Measurements from ENCODE around the gene CAPN10.

DNA sequence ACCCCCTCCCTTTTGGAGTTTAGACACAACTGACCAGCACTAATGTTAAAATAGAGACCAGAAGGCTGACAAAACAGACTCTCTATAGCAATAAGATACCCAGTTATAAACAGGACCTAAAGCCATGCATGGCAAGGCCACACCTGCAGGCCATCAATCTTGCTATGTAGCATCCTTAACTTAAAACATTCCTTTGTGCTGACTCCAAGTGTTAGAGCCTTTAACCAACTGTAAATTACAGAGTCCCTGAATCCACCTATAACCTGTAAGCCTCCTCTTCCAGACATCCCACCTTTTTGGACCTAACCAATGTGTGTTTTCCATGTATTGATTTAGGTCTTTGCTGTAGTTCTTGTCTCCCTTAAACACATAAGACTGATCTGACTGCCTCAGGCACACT is 46.6 kb upstream of the CAPN10 start:
- TF ChIP-seq, protein P1, sequence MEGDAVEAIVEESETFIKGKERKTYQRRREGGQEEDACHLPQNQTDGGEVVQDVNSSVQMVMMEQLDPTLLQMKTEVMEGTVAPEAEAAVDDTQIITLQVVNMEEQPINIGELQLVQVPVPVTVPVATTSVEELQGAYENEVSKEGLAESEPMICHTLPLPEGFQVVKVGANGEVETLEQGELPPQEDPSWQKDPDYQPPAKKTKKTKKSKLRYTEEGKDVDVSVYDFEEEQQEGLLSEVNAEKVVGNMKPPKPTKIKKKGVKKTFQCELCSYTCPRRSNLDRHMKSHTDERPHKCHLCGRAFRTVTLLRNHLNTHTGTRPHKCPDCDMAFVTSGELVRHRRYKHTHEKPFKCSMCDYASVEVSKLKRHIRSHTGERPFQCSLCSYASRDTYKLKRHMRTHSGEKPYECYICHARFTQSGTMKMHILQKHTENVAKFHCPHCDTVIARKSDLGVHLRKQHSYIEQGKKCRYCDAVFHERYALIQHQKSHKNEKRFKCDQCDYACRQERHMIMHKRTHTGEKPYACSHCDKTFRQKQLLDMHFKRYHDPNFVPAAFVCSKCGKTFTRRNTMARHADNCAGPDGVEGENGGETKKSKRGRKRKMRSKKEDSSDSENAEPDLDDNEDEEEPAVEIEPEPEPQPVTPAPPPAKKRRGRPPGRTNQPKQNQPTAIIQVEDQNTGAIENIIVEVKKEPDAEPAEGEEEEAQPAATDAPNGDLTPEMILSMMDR (IDR thresholded peaks at IDR 0.05) = no peak
- TF ChIP-seq POLR2A (IDR thresholded peaks at IDR 0.05) = no peak
